Lower lobe of right lung (tissue), 2 donors: ENCODE measurements around the gene IL31RA. TPM values are rescaled to one million over a fixed set of nuclear protein-coding genes. Genes with fewer than 3 reads are reported as not detected.

Experiments
- ATAC-seq, 2 donors: fragments of 200-7000 bp; cut with Tn5 transposase; one replicate each; pipeline ENCODE4 v1.9.1; 2020 to 2022; ENCODE audit warnings: mild to moderate bottlenecking in 2 of 2, moderate library complexity in 2 of 2
- DNase-seq: peaks from one replicate; pipeline ENCODE4 v3.0.0-alpha.2; 2020
- H3K27ac ChIP-seq: fragments of 200-600 bp; one replicate; pipeline ENCODE4 v1.8.0; 2022
- H3K27me3 ChIP-seq: fragments of 200-600 bp; one replicate; pipeline ENCODE4 v1.8.0; 2022; ENCODE audit warnings: low read depth
- H3K36me3 ChIP-seq: fragments of 200-600 bp; one replicate; pipeline ENCODE4 v1.8.0; 2022; ENCODE audit warnings: mild to moderate bottlenecking
- H3K4me1 ChIP-seq: fragments of 200-600 bp; one replicate; pipeline ENCODE4 v1.8.0; 2022
- H3K4me3 ChIP-seq: fragments of 200-600 bp; one replicate; pipeline ENCODE4 v1.8.0; 2022; ENCODE audit warnings: mild to moderate bottlenecking
- H3K9me3 ChIP-seq: fragments of 200-600 bp; one replicate; pipeline ENCODE4 v1.8.0; 2022
- intact Hi-C: fragments of 100-400 bp; cut with DNase I; formaldehyde crosslinking; loops from one replicate; pipeline ENCODE4 v1.11.0; 2022
- total RNA-seq: library from RNA; stranded (reverse); fragmentation: NEBNext Ultra II Directional; extraction: Animal tissue kit (Norgen Biotek cat#: 25700); gene quantifications from one replicate; pipeline ENCODE4 v1.2.1, GENCODE V29; 2021
- TF ChIP-seq, protein P1 (sequence below): fragments of 200-600 bp; IDR thresholded peaks from one replicate; pipeline ENCODE4 v1.8.0; 2022; ENCODE audit warnings: antibody characterized with exemption, mild to moderate bottlenecking
- donor health status: DM: no; HTN: yes; CAD: no; lungs with severe emphysema.

The IL31RA gene
- total RNA-seq, 1 donor from 2014 or later, result not detected

DNA sequence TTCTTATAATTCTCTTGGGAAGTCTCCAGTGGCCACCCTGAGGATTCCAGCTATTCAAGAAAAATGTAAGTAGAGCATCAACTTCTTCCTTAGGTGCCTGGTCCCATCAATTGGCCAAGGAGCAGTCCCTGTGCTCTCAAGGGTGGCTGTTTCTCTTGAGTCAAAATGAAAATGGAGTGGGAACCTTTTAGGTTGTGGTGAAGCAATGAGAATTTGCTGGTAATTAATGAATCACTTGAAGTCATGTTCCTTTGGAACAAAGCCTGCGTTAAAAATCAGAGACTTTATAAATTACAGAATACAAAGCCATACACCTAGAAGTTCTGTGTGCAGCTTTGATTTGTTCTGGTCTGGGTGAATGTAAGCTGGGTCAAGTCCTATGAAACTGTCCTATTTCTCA is 48.9 kb downstream of the IL31RA start:
- intact Hi-C loops, result no loop called here

DNA sequence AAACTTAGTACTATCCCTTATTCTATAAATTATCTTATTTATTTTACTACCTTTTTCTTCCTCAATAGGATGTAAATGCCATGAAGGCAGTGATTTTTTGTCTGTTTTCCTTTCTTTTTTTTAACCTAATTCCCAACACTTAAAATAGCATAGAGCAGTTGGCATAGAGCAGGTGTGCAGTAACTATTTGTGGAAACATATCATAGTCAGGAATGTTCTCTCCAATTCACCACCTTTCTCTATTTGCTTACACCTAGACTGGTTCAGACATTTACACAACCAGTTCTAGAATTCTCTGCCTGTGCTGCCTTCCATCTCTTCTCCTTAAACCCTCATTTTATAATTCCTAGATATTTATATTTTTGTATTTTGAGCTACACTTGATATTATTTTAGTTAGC is 49.6 kb downstream of the IL31RA start:
- H3K27me3 ChIP-seq, result no peaks in the 10 kb centered on the region
- DNase-seq (no peak), ATAC-seq (no peak)
- H3K4me1 ChIP-seq, result peaks cover 10% of the 10 kb centered on the region
- intact Hi-C loops, result no loop called here
- no peaks in the 10 kb centered on the region for H3K36me3 ChIP-seq
- no peak overlapping the region for H3K27ac ChIP-seq
- TF ChIP-seq, protein P1, sequence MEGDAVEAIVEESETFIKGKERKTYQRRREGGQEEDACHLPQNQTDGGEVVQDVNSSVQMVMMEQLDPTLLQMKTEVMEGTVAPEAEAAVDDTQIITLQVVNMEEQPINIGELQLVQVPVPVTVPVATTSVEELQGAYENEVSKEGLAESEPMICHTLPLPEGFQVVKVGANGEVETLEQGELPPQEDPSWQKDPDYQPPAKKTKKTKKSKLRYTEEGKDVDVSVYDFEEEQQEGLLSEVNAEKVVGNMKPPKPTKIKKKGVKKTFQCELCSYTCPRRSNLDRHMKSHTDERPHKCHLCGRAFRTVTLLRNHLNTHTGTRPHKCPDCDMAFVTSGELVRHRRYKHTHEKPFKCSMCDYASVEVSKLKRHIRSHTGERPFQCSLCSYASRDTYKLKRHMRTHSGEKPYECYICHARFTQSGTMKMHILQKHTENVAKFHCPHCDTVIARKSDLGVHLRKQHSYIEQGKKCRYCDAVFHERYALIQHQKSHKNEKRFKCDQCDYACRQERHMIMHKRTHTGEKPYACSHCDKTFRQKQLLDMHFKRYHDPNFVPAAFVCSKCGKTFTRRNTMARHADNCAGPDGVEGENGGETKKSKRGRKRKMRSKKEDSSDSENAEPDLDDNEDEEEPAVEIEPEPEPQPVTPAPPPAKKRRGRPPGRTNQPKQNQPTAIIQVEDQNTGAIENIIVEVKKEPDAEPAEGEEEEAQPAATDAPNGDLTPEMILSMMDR, result no peak
- H3K4me3 ChIP-seq, result no peak overlapping the region
- no peaks in the 10 kb centered on the region for H3K9me3 ChIP-seq

More for the DNA sequence above, 48.9 kb downstream of the IL31RA start:
- peaks cover 10% of the 10 kb centered on the region for H3K4me1 ChIP-seq
- DNase-seq (no peak), ATAC-seq (no peak)
- no peaks in the 10 kb centered on the region for H3K9me3 ChIP-seq
- H3K4me3 ChIP-seq, result no peak overlapping the region
- no peaks in the 10 kb centered on the region for H3K36me3 ChIP-seq
- no peaks in the 10 kb centered on the region for H3K27me3 ChIP-seq
- TF ChIP-seq, protein P1, result no peak
- no peak overlapping the region for H3K27ac ChIP-seq

DNA sequence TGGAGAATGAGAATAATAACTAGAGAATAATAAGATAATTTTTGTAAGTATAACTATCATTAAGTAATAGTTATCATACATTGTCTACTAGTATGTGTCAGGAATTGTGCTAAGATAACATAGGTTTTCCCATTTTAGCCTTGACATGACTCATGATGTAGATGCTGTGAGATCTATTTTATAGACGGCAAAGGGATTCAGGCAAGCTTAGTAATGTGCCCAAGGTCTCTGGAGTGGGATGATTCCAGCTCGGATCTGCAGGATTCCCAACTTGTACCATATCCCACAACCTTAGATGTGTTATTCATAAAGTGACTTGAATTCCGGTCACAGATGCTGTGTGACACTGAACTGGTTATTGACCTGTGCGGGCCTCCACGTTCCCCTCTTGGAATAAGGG is 51.5 kb downstream of the IL31RA start:
- intact Hi-C loops, result no loop called here
- TF ChIP-seq, protein P1, result no peak
- H3K36me3 ChIP-seq, result no peaks in the 10 kb centered on the region
- no peak overlapping the region for H3K4me3 ChIP-seq
- peaks cover 10% of the 10 kb centered on the region for H3K4me1 ChIP-seq
- H3K9me3 ChIP-seq, result no peaks in the 10 kb centered on the region
- H3K27me3 ChIP-seq, result no peaks in the 10 kb centered on the region
- DNase-seq, result no peak
- no peak for ATAC-seq
- no peak overlapping the region for H3K27ac ChIP-seq

DNA sequence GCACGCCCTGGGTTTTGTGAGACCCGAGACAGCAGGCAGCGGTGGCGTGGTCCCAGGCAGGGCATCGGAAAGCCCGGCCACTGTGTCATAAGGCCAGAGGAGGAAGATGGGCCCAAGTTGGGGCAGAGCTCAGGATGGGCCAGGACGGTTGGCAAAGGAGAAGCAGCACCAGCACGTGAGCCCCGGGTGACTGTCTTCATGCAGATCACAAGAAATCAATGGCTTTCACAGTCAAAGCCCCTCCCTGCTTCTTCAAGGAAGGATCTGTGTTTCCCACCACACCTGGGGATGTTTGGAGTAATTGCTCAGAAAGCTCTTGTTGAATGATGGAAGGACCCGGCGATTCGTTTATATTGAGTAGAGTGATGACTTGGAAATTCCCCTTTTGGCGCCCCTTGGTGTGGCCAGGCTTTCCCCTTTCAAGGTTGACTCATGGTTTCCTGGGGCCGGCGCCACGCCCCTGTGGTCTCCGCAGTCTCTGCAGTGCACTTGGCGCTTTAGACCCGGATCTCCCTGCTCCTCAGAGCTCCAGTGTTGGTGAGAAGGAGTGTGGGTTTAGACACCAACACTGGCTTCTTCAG is 52.1 kb downstream of the IL31RA start:
- TF ChIP-seq, protein P1, result no peak
- no peaks in the 10 kb centered on the region for H3K36me3 ChIP-seq
- no peak overlapping the region for H3K4me3 ChIP-seq
- H3K27ac ChIP-seq, result no peak overlapping the region
- intact Hi-C loops, result no loop called here
- H3K27me3 ChIP-seq, result no peaks in the 10 kb centered on the region
- H3K4me1 ChIP-seq, result peaks cover 10% of the 10 kb centered on the region
- no peak for DNase-seq
- no peaks in the 10 kb centered on the region for H3K9me3 ChIP-seq
- peak; percentile 50 to 71 for ATAC-seq

DNA sequence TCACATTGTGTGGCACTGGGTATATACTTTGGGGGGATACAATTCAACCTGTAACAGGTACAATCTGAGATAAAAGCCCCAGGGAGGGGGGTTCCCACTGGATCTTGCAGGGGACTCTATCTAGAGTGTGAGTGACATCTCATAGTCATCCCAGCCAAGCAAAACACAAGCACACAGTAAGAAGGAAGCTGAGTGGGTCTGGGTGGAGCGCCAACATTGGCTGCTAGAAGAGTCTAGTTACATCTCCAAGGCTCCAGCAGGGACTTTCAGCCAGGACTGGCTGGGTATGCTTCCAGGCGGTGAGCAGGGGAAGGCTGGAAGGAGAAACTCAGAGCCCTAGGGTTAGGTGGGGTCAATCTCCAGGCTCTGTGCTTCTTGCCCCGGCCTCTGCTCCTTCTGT is 53.0 kb downstream of the IL31RA start:
- no peak overlapping the region for H3K27ac ChIP-seq
- peaks cover 10% of the 10 kb centered on the region for H3K4me1 ChIP-seq
- no peaks in the 10 kb centered on the region for H3K36me3 ChIP-seq
- no peaks in the 10 kb centered on the region for H3K9me3 ChIP-seq
- H3K27me3 ChIP-seq, result no peaks in the 10 kb centered on the region
- no peak for ATAC-seq
- H3K4me3 ChIP-seq, result no peak overlapping the region
- TF ChIP-seq, protein P1, result no peak
- no peak for DNase-seq
- intact Hi-C loops, result no loop called here
